HG03097 (cell line): Measurements from ENCODE around the gene SELPLG.
"Not testable (repeated sequence)": the region's sequence is repeated elsewhere in the genome, so short reads cannot be mapped to it uniquely, and the experiment has no call there.

Experiments used
- ATAC-seq: cut with Tn5 transposase; IDR thresholded peaks from one replicate; pipeline ENCODE4 v1.9.1; 2021; ENCODE audit not compliant: unreplicated experiment, low FRiP score

SELPLG gene

DNA sequence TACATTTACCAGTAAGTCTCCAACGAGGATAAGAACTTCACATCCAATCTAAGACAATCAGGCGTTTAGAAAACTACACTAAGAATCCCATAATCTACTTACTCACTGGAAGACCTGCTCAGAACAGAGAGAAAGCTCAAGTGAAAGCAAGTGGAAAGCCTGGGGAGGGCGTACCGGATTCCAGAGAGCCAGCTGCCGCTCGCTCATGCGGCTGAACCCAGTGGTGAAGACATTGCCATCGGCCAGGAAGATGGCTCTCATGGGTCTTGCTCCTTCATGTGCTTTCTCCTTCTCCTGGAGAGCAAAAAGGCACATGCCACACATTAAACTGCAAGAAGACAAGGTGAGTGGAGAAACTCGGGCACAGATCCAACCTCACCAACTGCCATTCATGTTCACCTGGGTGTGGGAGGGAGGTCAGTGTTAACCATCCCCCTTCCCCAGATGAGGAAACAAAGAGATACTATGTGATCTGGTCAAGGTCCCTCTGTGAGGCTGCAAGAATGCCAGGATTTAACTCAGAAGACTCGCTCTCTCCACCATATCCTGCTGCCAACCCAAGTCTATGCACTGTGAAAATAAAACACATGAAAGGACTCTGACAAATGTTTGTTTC lies 23.5 kb upstream of the SELPLG start:
- ATAC-seq, result no peak

- ATAC-seq, result not testable (repeated sequence)
Measured at GRCh38 chr12:108656247-108656646, 22.6 kb upstream of the SELPLG start.

GRCh38 chr12:108655812-108656175 lies 22.1 kb upstream of the SELPLG start:
- not testable (repeated sequence) for ATAC-seq

GRCh38 chr12:108654622-108655021 lies 20.9 kb upstream of the SELPLG start:
- not testable (repeated sequence) for ATAC-seq

- no peak for ATAC-seq
Measured at GRCh38 chr12:108653922-108654321, 20.2 kb upstream of the SELPLG start.

DNA sequence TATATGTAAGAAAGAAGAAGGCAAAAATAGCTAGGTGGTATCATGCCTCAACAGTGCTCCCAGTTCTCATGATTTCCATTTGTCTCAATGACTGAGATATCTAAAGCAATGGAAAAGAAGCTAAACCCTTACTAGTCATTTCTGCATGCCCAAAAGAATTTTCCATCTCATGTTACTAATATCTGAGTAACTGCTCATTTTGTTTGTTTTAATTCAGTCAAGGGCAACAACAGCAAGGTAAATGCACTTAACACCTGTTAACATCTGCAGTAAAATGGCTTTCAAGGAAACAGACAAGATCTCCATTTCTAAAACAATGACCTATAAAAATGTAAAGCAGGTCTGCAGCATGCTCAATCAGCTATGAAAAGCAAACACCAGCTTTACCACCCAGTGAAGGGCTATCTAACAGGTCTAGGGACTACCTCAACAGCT lies 19.4 kb upstream of the SELPLG start:
- no peak for ATAC-seq

GRCh38 chr12:108650083-108650482 lies 16.4 kb upstream of the SELPLG start:
- no peak for ATAC-seq

DNA sequence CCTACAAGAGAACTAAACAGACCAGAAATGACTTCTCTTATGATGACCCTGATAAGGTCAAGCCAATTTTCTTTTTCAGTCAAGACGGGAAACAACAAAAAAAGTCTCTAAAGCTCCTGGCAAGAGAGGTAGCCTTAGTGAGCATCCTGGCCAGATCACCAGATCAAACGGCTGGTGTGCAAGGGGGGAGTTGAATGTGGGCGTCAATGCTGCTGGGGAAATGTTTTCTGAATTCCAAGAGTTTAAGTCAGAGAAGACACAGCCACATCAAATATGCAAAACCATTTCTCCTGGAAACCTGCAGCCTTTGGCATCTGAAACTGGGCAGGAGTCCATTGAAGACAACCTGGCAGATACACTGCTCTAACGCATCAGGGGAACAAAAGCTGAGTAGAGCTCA lies 16.0 kb upstream of the SELPLG start:
- no peak for ATAC-seq

DNA sequence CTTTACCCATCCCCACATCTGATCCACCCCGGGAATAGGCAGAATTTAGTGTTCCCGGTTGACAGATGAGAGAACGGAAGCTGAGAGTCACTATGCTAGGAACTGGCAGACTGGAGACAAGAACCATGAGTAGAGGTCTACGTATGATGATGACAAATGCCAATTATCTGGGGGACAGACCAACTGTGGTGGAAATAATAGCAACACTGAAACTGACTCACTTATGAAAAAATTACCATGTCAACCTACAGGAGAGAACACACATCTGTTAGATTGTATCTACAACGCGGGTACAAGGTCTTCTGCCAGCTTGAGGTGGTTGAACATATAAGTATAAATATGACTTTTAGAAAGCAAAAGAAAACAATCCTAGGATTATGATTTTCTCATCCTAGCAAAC lies 15.4 kb upstream of the SELPLG start:
- ATAC-seq, result no peak

- ATAC-seq, result no peak
Measured at GRCh38 chr12:108648371-108648770, 14.7 kb upstream of the SELPLG start.

GRCh38 chr12:108647585-108648287 lies 14.0 kb upstream of the SELPLG start:
- no peak for ATAC-seq

DNA sequence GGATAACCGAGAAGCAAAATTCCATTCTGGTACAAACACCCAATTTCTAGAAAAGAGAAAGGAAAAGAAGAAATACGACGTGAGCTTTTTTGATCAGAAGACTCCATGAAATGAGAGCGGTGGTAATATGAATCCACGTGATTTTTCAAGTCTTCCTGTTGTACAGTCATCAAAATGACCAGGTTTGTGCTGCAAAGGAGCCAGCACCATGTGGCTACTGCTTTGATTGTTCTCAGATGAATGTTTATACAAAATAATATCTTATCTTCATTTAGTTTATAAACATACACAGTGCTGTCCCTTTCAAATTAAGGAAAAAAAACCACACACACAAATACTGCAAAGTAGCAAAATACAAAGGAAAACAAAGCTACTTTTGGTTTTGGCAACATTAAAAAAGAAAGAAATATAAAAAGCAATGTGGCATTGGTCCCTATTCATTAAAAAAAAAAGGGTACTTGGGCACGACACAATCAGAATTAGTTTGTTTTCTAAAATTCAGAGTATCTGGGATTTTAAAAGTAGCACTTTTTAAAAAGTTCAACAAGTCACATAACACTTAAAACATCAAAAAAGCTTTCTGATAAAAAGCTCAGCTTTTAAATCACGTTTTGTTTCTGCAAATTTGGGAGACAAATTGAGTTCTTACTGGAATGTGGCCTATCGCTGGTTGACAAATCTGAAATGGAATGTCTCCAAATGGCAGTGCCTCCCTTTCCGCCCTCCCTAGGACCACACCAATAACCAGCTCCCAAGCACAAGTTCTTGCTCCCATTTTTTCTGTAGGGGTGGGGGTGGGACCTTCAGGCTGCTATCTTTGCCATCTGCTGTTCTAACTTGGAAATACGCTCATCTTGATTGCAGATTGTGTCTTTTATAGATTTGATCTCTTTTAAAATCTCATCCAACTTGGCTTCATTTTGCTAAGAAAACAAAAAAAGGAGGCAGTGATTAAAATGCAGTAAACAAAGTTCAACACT lies 13.2 kb upstream of the SELPLG start:
- no peak for ATAC-seq

- ATAC-seq, result no peak
Measured at GRCh38 chr12:108645686-108646599, 12.2 kb upstream of the SELPLG start.

- no peak for ATAC-seq
Measured at GRCh38 chr12:108644811-108645120, 11.1 kb upstream of the SELPLG start.

- ATAC-seq, result no peak
Measured at GRCh38 chr12:108643941-108644810, 10.5 kb upstream of the SELPLG start.

DNA sequence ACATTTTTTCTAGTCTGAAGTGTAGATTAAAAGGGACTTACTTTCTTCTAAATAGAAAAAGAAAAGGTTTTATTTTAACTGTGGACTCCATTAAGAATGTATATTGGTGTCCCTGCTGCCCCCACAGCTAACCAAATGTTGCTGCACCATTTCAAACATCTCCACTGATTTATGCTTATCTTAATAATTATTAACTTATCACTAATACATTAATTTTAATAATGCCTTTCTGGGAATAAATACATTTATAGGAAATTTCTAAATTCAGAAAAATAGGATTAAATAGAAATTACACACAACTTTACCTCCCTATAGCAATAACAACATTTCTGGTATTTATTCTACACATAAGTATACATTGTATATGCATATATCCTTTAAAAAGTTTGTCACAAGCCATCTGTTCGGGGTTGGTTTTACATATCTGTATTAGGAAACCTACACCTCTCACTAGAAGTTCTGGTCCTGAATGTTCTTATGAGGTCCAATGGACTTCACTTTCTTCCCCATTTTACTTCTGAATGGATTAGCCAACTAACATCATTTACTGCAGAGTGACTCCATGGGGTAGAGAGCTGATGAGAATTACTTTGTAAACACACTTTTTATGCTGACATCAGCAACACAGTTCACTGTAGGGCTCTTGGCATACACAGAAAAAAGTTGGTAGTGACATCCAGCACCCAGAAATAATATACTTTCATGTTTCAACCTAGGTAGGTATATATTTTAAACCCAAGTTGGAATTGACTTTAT lies 9.4 kb upstream of the SELPLG start:
- ATAC-seq, result no peak

GRCh38 chr12:108642269-108642870 lies 8.7 kb upstream of the SELPLG start:
- ATAC-seq, result no peak
